Heart left ventricle (tissue), 16 donors: ENCODE results near the gene ADAMTS12. TPM values are rescaled to one million over a fixed set of nuclear protein-coding genes. Genes with fewer than 3 reads are reported as not detected.
"Not testable (repeated sequence)": the region's sequence is repeated elsewhere in the genome, so short reads cannot be mapped to it uniquely, and the experiment has no call there.

Experiments
- ATAC-seq, 4 donors: fragments of 200-7000 bp; cut with Tn5 transposase; one replicate each; pipeline ENCODE4 v1.9.1; 2020 to 2022; ENCODE audit warnings: moderate library complexity in 4 of 4, mild to moderate bottlenecking in 3 of 4, moderate number of reproducible peaks in 1 of 4
- DNase-seq, 5 donors: peaks; one replicate each; pipeline ENCODE4 v3.0.0-alpha.2; 2020
- H3K27ac ChIP-seq, 12 donors: fragments of 200-600 bp; sonication (generic) in 4 of 12; one replicate each; pipeline versions ENCODE4 v1.5.0 to v1.8.0; 2016 to 2022; ENCODE audit warnings: mild to moderate bottlenecking in 2 of 12
- H3K27me3 ChIP-seq, 9 donors: fragments of 200-600 bp; sonication (generic) in 2 of 9; one replicate each; pipeline versions ENCODE4 v1.5.1 to v1.8.0; 2016 to 2022; ENCODE audit warnings: mild to moderate bottlenecking in 3 of 9
- H3K36me3 ChIP-seq, 9 donors: fragments of 200-600 bp; sonication (generic) in 2 of 9; one replicate each; pipeline versions ENCODE4 v1.5.0 to v1.8.0; 2018 to 2022; ENCODE audit warnings: mild to moderate bottlenecking in 2 of 9
- H3K4me1 ChIP-seq, 12 donors: fragments of 200-600 bp; sonication (generic) in 4 of 12; one replicate each; pipeline versions ENCODE4 v1.5.0 to v1.8.0; 2016 to 2022; ENCODE audit warnings: mild to moderate bottlenecking in 3 of 12
- H3K4me3 ChIP-seq, 12 donors: fragments of 200-600 bp; sonication (generic) in 4 of 12; one replicate each; pipeline versions ENCODE4 v1.5.0 to v1.8.0; 2017 to 2022; ENCODE audit warnings: mild to moderate bottlenecking in 9 of 12, moderate library complexity in 4 of 12
- H3K9me3 ChIP-seq, 12 donors: fragments of 200-600 bp; sonication (generic) in 4 of 12; one replicate each; pipeline versions ENCODE4 v1.5.0 to v1.8.0; 2016 to 2022; ENCODE audit warnings: mild to moderate bottlenecking in 1 of 12
- CTCF ChIP-seq, 12 donors: fragments of 200-600 bp; sonication (generic) in 4 of 12; IDR thresholded peaks; one replicate each; pipeline versions ENCODE4 v1.5.0 to v1.8.0; 2018 to 2022; ENCODE audit warnings: antibody characterized with exemption in 12 of 12, mild to moderate bottlenecking in 5 of 12
- POLR2A ChIP-seq, 2 donors: fragments of 450-650 bp; IDR thresholded peaks; one replicate each; pipeline ENCODE4 v1.6.1; 2017; ENCODE audit warnings: antibody characterized with exemption in 2 of 2, mild to moderate bottlenecking in 2 of 2, moderate library complexity in 2 of 2
- WGBS, 4 donors: extraction: QIAGEN DNeasy Blood & Tissue Kit in 2 of 4; methylation state at CpG; one replicate each; pipeline versions ENCODE4 v1.1.5 to v1.1.7; 2013 to 2018; 5-methylcytosine and 5-hydroxymethylcytosine counted together
- intact Hi-C, 10 donors: fragments of 100-400 bp; cut with DNase I; formaldehyde crosslinking; loops; one replicate each; pipeline versions ENCODE4 v1.11.1 to v1.14.2; 2022
- polyA plus RNA-seq, 2 donors: library from polyadenylated mRNA; stranded (reverse); fragments of 200-250 nt; gene quantifications; one replicate each; pipeline ENCODE4 v1.2.3, GENCODE V29; 2013
- total RNA-seq, 9 donors: library from RNA; depleted of rRNA in 2 of 9; stranded (reverse); fragments of >200 nt in 2 of 9; fragmentation: NEBNext Ultra II Directional in 3 of 9; extraction: Animal tissue kit (Norgen Biotek cat#: 25700) in 3 of 9; gene quantifications; one replicate each; pipeline versions ENCODE4 v1.1.0 to v1.2.4, GENCODE V29; 2016 to 2023
- donor health status: ischemic (EF 13 %, LVEDD 7.1; RV severe dilation, severe dysfunction).
- donor health status: healthy with polysubstance abuse.
- donor health status: DM: no; HTN: yes; CAD: no.
- donor health status: DM: no; HTN: no; CAD: no.
- donor health status: ischemic (EF 25% LVEDD 6.9; RV normal size, moderate dysfunction).
- donor health status: ischemic (EF 25% LVEDD 5.7; RV mildly dilated, moderate dysfunction).
- donor health status: healthy.
- donor health status: DM: yes; HTN: yes; CAD: no.
- donor health status: ischemic (EF 35%, LVEDD 5.7; RV mildly dilated, moderate dysfunction).
- donor health status: nonischemic (EF 11% LVEDD 7.7; RV severe dilation, severe dysfunction).
- donor health status: DM: yes; HTN: yes; CAD: no.
- donor health status: PGD.
- donor health status: ischemic (EF 29% LVEDD 5.4; RV normal size, mild dysfunction).
- donor health status: nonischemic (EF 23%, LVEDD 6.1; RV moderate dilation, normal function).

Gene ADAMTS12
- total and polyA plus RNA-seq, 11 donors = 0.72 to 4.7 (median 1.7) TPM

- ATAC-seq = no peak
These were observed 33.5 kb upstream of the ADAMTS12 start for GRCh38 chr5:33925278-33925677.

GRCh38 chr5:33921002-33921401 is 29.2 kb upstream of the ADAMTS12 start:
- no peak overlapping the region for H3K4me3 ChIP-seq
- WGBS, 4 donors = 89 to 97% (median 91%) methylated on average over 1 of the region's 1 CpG
- TF ChIP-seq POLR2A (IDR thresholded peaks at IDR 0.05) (no peak), CTCF (IDR thresholded peaks at IDR 0.05) (no peak)
- H3K36me3 ChIP-seq = no peaks in the 10 kb centered on the region
- peaks cover 0 to 25% (median 7%) of the 10 kb centered on the region in 12 donors for H3K9me3 ChIP-seq
- DNase-seq = no peak
- ATAC-seq = no peak
- H3K27ac ChIP-seq = no peak overlapping the region
- H3K27me3 ChIP-seq = no peaks in the 10 kb centered on the region
- H3K4me1 ChIP-seq = no peaks in the 10 kb centered on the region
- intact Hi-C loops = no loop called here

More at GRCh38 chr5:33925278-33925677, 33.5 kb upstream of the ADAMTS12 start:
- no peaks in the 10 kb centered on the region for H3K9me3 ChIP-seq
- no peak overlapping the region for H3K27ac ChIP-seq
- no peaks in the 10 kb centered on the region for H3K36me3 ChIP-seq
- TF ChIP-seq POLR2A (IDR thresholded peaks at IDR 0.05) = no peak
- no peak for TF ChIP-seq CTCF (IDR thresholded peaks at IDR 0.05)
- H3K4me3 ChIP-seq = no peak overlapping the region
- no peak for DNase-seq
- no peaks in the 10 kb centered on the region for H3K27me3 ChIP-seq
- intact Hi-C loops = no loop called here
- no peaks in the 10 kb centered on the region for H3K4me1 ChIP-seq

GRCh38 chr5:33914844-33915243 is 23.1 kb upstream of the ADAMTS12 start:
- H3K9me3 ChIP-seq = peaks cover 0 to 28% (median 7%) of the 10 kb centered on the region in 12 donors
- WGBS, 4 donors = 92 to 95% (median 93%) methylated on average over 3 of the region's 3 CpGs
- ATAC-seq, H3K4me1 ChIP-seq, H3K4me3 ChIP-seq, H3K27me3 ChIP-seq, intact Hi-C loops, H3K36me3 ChIP-seq, H3K27ac ChIP-seq, DNase-seq: not testable (repeated sequence)

- intact Hi-C loops, H3K27ac ChIP-seq, H3K27me3 ChIP-seq, DNase-seq, ATAC-seq, H3K4me3 ChIP-seq, H3K36me3 ChIP-seq, H3K4me1 ChIP-seq: not testable (repeated sequence)
- WGBS, 4 donors = 80 to 82% (median 81%) methylated on average over 7 of the region's 7 CpGs
- peaks cover 0 to 44% (median 26%) of the 10 kb centered on the region in 12 donors for H3K9me3 ChIP-seq
These were observed 14.5 kb upstream of the ADAMTS12 start for GRCh38 chr5:33906248-33906647.

- H3K9me3 ChIP-seq = peaks cover 0 to 44% (median 26%) of the 10 kb centered on the region in 12 donors
- H3K36me3 ChIP-seq = no peaks in the 10 kb centered on the region
- H3K4me1 ChIP-seq = no peaks in the 10 kb centered on the region
- TF ChIP-seq CTCF (IDR thresholded peaks at IDR 0.05) = no peak
- no peak for TF ChIP-seq POLR2A (IDR thresholded peaks at IDR 0.05)
- no peak overlapping the region for H3K27ac ChIP-seq
- no peaks in the 10 kb centered on the region for H3K27me3 ChIP-seq
- 94 to 98% (median 97%) methylated on average over 1 of the region's 1 CpG for WGBS, 4 donors
- intact Hi-C loops = no loop called here
- no peak for DNase-seq
- ATAC-seq = no peak
- H3K4me3 ChIP-seq = no peak overlapping the region
These were observed 13.6 kb upstream of the ADAMTS12 start for GRCh38 chr5:33905381-33905780.
